Activated T-cell treated with anti-CD3 and anti-CD28 coated beads for 24 hours (primary cell): ENCODE data around the gene GNAL.
A peak's percentile ranks its signal among the peaks of the same experiment; 100 is the strongest.
"Not testable (repeated sequence)": the region's sequence is repeated elsewhere in the genome, so short reads cannot be mapped to it uniquely, and the experiment has no call there.

Experiments used
- DNase-seq: peaks from one replicate; pipeline ENCODE4 v3.0.0-alpha.2; 2020; ENCODE audit warnings: low read depth

Gene GNAL

GRCh38 chr18:11849841-11850634 lies 161.0 kb downstream of the GNAL start:
- peak; percentile 50 for DNase-seq

GRCh38 chr18:11850821-11851145 lies 161.7 kb downstream of the GNAL start:
- no peak for DNase-seq

GRCh38 chr18:11851146-11851805 lies 162.2 kb downstream of the GNAL start, which contains the start of gene CHMP1B:
TSS of gene CHMP1B (plus strand) at chr18:11851413. CDS start at chr18:11851512, 99 bp downstream.
- DNase-seq = peak; percentile 95

- DNase-seq = peak; percentile 15
Observed at GRCh38 chr18:11851806-11852337, 162.8 kb downstream of the GNAL start.

- not testable (repeated sequence) for DNase-seq
Observed at GRCh38 chr18:11854554-11854953, 165.5 kb downstream of the GNAL start.

- no peak for DNase-seq
Observed at GRCh38 chr18:11857177-11857887, 168.3 kb downstream of the GNAL start.

GRCh38 chr18:11859282-11859830 lies 170.3 kb downstream of the GNAL start:
- DNase-seq = no peak

- DNase-seq = no peak
Observed at GRCh38 chr18:11859903-11860407, 170.9 kb downstream of the GNAL start.

GRCh38 chr18:11860594-11861450 lies 171.8 kb downstream of the GNAL start:
- no peak for DNase-seq

GRCh38 chr18:11861583-11862288 lies 172.7 kb downstream of the GNAL start:
- no peak for DNase-seq

GRCh38 chr18:11862468-11863137 lies 173.5 kb downstream of the GNAL start:
- no peak for DNase-seq

- no peak for DNase-seq
Observed at GRCh38 chr18:11864471-11864870, 175.4 kb downstream of the GNAL start.

- no peak for DNase-seq
Observed at GRCh38 chr18:11865071-11865470, 176.0 kb downstream of the GNAL start.

GRCh38 chr18:11866329-11866728 lies 177.3 kb downstream of the GNAL start:
- no peak for DNase-seq

GRCh38 chr18:11866764-11867163 lies 177.7 kb downstream of the GNAL start:
- DNase-seq = no peak

GRCh38 chr18:11868230-11868629 lies 179.2 kb downstream of the GNAL start:
- no peak for DNase-seq

- no peak for DNase-seq
Observed at GRCh38 chr18:11871501-11871900, 182.4 kb downstream of the GNAL start.

- no peak for DNase-seq
Observed at GRCh38 chr18:11872479-11873136, 183.5 kb downstream of the GNAL start.

- no peak for DNase-seq
Observed at GRCh38 chr18:11873670-11874340, 184.7 kb downstream of the GNAL start.
